HUES6 (cell line): ENCODE data around the gene SPRY1.
A peak's percentile ranks its signal among the peaks of the same experiment; 100 is the strongest.

Source experiments
- H3K27ac ChIP-seq: 2 replicates; pipeline ENCODE4 v1.7.0; 2013; ENCODE audit warnings: low read depth, mild to moderate bottlenecking, low read length, inconsistent platforms
- H3K27me3 ChIP-seq: 2 replicates; pipeline ENCODE4 v1.6.1; 2013; ENCODE audit warnings: low read length; ENCODE audit not compliant: control insufficient read depth, insufficient read depth
- H3K36me3 ChIP-seq: 2 replicates; pipeline ENCODE4 v1.6.1; 2013; ENCODE audit warnings: low read length; ENCODE audit not compliant: control insufficient read depth, insufficient read depth
- H3K4me1 ChIP-seq: 2 replicates; pipeline ENCODE4 v1.6.1; 2013; ENCODE audit warnings: low read length; ENCODE audit not compliant: control insufficient read depth, insufficient read depth
- H3K4me3 ChIP-seq: 2 replicates; pipeline ENCODE4 v1.5.1; 2013; ENCODE audit warnings: low read depth, low read length
- H3K9ac ChIP-seq: one replicate; pipeline ENCODE4 v1.6.1; 2013; ENCODE audit warnings: mild to moderate bottlenecking, low read length
- H3K9me3 ChIP-seq: 2 replicates; pipeline ENCODE4 v1.6.1; 2013; ENCODE audit warnings: low read depth, low read length; ENCODE audit not compliant: control insufficient read depth, insufficient read depth

The SPRY1 gene

DNA sequence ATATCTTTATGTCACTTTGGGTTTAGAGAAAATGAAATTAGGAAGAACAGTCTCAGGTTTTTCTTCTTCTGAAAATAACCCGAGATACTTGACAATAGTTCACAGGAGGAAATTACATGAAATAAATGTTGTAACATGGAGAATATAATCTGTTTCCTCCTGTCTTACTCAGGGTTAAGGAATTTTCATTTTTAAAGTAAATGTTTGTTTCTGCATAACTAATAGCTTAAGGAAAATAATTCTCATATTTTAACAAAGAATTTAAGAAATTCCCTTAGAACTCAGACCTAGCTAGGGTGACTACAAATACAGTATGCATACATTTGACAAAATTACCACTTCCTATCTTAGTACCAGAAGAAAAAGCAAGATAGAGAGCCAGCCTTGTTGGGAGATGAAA lies 17.2 kb upstream of the SPRY1 start:
- no peaks in the 10 kb centered on the region for H3K36me3 ChIP-seq
- H3K9ac ChIP-seq, result peak overlapping the region; percentile 52
- peak overlapping the region; percentile 97 for H3K27ac ChIP-seq
- H3K27me3 ChIP-seq, result no peaks in the 10 kb centered on the region
- peak overlapping the region; percentile 28 for H3K4me3 ChIP-seq
- H3K4me1 ChIP-seq, result peaks cover 45% of the 10 kb centered on the region
- peaks cover 5% of the 10 kb centered on the region; the same call in 1 of the 2 replicates for H3K9me3 ChIP-seq

DNA sequence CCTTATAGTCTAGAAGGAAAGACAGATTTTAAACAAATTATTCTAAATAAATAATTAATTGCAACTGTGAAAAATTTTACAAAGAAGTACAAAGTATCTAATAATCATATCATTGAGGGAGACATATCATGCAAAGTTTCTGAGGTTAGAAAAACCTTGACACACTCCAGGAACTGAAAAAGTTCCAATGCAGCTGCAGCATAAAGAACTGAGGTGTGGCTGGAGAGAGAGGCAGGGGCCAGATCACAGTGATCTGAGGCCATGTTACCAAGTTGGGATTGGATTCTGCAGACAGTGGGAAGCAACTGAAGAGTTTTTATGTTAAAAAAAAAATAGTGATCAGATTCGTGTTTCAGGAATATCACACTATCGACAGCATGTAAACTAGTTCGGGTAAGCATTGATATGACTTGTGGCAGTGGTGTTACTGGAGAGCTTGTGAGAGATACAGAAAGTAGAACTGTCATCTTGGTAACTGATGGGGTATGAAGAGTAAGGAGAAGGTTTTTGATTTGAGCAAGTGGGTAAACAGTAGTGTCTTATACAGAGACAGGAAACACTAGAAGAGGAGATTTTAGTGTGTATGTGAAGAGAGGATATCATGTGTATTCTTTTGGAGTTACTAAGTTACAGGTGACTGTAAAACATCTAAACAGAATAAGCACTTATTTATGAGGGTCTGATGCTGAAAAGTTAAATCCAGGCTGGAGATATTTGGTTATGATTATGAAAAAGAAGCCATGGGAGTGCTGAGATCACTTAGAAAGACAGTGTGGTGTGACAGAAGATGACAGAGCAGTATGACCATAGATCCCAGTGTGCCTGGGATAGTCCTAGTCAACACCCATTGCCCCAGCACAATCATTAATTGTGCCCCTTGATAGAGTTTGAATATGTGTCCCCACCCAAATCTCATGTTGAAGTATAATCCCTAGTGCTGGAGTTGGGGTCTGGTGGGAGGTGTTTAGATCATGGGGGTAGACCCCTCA lies 15.6 kb upstream of the SPRY1 start:
- no peak overlapping the region for H3K9ac ChIP-seq
- peaks cover 3% of the 10 kb centered on the region; the same call in 1 of the 2 replicates for H3K9me3 ChIP-seq
- peaks cover 45% of the 10 kb centered on the region for H3K4me1 ChIP-seq
- no peaks in the 10 kb centered on the region for H3K27me3 ChIP-seq
- H3K4me3 ChIP-seq, result no peak overlapping the region
- 0 out of 2 replicates have a peak overlapping the region, but pooled peaks have one; percentile 34 for H3K27ac ChIP-seq
- no peaks in the 10 kb centered on the region for H3K36me3 ChIP-seq

DNA sequence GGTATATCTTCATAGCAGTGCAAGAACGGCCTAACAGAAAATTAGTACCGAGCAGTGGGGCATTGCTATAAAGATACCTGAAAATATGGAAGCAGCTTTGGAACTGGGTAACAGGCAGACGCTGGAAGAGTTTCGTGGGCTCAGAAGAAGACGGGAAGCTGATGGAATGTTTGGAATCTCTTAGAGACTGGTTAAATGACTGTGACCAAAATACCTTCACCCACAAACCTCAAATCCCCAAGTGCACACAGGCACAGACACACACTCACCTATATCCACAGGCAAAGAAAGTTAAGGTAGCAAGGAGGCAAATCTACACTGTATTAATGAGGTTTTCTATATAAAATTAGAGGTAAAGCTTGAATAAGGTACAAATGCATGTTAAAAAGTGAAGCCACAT lies 14.6 kb upstream of the SPRY1 start:
- H3K9ac ChIP-seq, result no peak overlapping the region
- H3K4me1 ChIP-seq, result peaks cover 45% of the 10 kb centered on the region
- H3K4me3 ChIP-seq, result no peak overlapping the region
- H3K27me3 ChIP-seq, result no peaks in the 10 kb centered on the region
- H3K27ac ChIP-seq, result no peak overlapping the region
- H3K9me3 ChIP-seq, result peaks cover 3% of the 10 kb centered on the region; the same call in 1 of the 2 replicates
- H3K36me3 ChIP-seq, result no peaks in the 10 kb centered on the region

DNA sequence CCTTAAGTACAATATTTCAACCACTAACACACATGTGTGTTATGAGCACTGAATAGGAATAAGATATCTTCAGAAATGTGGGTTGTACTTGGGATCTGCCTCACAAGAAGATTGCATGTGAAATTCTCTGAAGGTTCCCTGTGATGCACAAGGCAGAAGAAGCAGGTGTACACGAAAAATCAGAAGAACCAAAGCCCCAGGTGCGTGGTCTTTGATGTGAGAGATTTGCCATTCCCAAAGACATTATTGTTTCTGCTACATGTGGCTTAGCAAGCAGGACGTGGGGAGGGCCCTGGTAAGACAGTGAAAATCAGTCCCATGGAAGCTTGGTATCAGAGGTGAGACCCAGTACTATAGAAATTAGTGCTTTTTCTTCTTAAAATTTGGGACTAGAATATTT lies 13.0 kb upstream of the SPRY1 start:
- Histone ChIP-seq H3K27ac (no peak overlapping the region), H3K9ac (no peak overlapping the region), H3K36me3 (no peaks in the 10 kb centered on the region), H3K4me3 (no peak overlapping the region), H3K27me3 (no peaks in the 10 kb centered on the region), H3K9me3 (peaks cover 3% of the 10 kb centered on the region; the same call in 1 of the 2 replicates), H3K4me1 (peaks cover 29% of the 10 kb centered on the region)

DNA sequence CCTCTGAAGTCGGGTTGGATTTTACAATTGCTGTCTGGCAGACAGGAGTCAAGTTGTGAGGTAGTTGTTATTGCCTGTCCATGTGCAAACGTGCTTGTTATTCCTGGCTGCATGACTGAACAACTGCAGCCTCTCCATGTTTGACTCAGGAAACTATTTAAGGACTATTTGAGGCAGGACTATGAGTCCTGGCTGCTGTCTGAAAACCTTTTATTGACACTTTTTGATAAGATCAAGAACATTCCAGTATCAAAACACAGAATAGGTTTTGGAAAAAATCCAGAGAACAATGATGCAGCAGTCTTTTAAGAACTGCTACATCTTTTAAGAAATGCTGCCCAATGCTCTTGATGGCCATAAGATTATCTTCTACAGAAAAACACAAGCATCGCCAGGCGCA lies 10.0 kb upstream of the SPRY1 start:
- H3K27ac ChIP-seq, result no peak overlapping the region
- H3K9ac ChIP-seq, result no peak overlapping the region

DNA sequence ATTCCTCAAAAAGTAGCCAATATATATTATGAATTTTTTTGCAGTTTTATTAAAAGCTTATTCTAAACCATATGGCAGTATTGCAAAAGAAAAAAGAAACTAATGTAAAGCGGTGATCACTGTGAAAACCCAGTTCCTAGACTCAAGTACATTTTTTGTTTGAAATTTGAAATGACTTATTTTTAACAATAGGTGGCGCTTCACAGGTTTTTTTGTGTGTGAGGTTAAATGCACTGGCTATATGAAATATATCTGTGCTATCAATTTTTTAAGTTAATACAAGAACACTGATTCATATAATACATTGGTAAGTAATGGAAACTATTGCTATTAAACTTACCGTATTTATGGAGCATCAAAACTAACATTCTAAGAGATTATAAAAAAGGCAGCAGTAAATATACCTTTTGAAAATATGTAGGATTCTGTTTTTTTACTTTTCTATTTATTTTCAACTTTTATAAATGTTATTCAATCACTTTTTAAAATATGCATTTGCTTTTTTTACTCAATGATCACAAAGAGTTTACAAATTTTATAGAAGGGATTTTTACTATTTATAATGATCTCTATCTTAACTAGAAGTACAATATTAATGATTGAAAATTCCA lies 5.6 kb upstream of the SPRY1 start:
- no peak overlapping the region for H3K9ac ChIP-seq
- H3K4me1 ChIP-seq, result peaks cover 7% of the 10 kb centered on the region
- H3K27ac ChIP-seq, result no peak overlapping the region
- no peaks in the 10 kb centered on the region for H3K9me3 ChIP-seq
- no peak overlapping the region for H3K4me3 ChIP-seq
- H3K36me3 ChIP-seq, result no peaks in the 10 kb centered on the region
- no peaks in the 10 kb centered on the region for H3K27me3 ChIP-seq

More for the DNA sequence above, 10.0 kb upstream of the SPRY1 start:
- no peak overlapping the region for H3K4me3 ChIP-seq
- no peaks in the 10 kb centered on the region for H3K27me3 ChIP-seq
- peaks cover 10% of the 10 kb centered on the region for H3K4me1 ChIP-seq
- no peaks in the 10 kb centered on the region for H3K36me3 ChIP-seq
- peaks cover under 1% of the 10 kb centered on the region; the same call in 1 of the 2 replicates for H3K9me3 ChIP-seq

DNA sequence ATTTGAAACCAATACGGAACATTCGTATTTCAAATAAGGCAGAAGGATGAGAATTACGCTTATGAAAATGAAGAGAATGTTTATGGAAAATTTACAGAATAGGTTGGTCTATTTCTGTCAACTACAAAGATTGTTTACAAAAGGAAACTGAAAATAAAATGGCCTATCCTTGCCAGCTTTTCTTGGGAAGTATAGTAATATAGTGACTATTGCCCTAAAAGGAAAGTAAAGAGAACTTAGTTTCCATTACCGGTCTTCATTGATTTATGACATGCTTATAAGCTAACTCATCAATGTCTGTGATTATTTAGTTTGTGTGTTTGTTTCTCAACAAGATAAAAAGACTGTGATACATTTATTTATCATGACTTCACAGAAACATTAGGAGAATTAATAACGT lies 2.9 kb upstream of the SPRY1 start:
- Histone ChIP-seq H3K4me1 (peaks cover 7% of the 10 kb centered on the region; the same call in 1 of the 2 replicates), H3K4me3 (no peak overlapping the region), H3K27me3 (no peaks in the 10 kb centered on the region), H3K27ac (no peak overlapping the region), H3K36me3 (peaks cover 2% of the 10 kb centered on the region; the same call in 1 of the 2 replicates), H3K9me3 (no peaks in the 10 kb centered on the region), H3K9ac (no peak overlapping the region)

DNA sequence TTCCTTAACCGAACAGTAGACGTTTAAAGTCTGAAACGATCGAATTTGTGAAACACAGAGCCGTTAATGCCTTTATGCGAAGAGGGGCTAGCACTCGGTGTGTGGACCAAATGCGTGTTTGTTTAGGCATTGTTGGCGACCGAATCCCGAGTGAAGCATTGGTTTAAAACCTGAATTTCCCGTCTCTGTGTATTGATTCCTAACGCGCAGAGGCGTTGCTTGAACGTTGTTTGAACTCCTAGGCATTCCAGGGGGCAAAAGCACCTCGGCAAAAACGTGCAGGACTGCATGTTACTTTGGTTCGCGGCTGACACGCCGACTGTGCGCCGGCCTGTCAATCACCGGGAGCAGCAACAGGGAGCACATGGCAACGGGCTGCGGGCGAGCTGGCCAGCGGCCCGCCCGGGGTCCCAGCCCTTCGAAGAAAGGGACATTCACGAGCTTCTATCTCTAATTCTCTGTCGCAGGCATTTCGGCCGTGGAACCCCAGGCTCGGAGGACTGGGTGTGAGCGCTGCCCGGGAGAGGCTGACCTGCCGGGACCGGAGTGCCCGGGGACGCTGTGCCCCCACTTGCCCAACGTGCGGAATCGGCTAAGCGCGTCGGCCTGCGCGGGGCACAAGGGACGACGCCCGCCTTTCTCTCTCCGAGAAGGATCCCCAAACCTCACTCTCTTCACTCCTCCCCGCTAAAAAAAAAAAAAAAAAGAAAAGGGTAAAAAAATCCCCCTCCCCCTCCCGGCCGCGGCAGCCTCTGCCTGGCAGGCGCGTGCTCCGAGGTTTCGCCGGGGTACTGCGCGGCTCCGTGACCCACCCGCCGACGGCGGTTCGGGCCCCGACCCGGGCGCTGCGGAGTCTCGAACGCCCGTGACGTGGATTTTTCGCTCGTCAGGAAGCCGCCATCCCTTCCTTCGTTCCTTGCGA lies 810 bp downstream of the SPRY1 start:
- no peaks in the 10 kb centered on the region for H3K9me3 ChIP-seq

DNA sequence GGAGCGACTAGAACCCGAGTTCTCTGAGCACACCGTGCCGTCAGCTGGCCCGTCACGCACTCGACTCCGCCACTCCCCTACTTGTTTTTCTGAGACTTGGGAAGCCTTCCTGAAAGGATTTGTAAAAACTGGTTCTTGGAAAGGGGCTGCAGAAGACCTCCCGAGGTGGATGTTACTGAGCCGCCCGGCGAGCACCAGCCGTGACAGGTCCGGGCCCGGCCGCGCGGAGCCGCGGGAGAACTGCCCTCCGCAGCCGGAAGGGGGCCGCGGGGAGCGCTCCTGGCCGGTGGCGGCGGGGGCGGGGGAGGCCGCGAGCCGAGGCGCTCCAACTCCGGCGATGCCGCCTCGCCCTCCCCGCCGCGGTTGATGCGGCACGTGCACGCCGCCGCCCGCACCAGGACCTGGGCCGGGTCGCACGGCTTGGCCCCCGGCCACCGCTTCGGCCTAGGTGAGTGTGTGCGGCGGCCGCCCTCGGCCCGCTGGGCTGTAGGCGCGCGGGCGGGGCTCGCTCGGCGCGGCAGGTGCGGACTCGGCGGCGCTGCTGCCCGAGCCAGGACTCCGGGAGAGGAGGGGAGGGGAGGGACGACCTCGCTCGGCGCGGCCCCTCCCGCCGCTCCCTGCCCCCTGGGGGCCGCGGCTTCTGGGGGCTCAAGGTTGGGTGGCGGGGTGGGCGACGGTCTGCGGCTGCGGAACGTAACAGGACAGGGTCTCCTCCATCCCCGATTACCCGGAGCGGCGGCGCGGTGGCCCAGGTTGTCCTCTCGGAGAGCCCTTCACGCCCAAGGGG lies 1.7 kb downstream of the SPRY1 start:
- H3K27me3 ChIP-seq, result no peaks in the 10 kb centered on the region
- H3K27ac ChIP-seq, result peak overlapping the region; percentile 80; the same call in 1 of the 2 replicates
- H3K4me3 ChIP-seq, result peak overlapping the region; percentile 83
- no peaks in the 10 kb centered on the region for H3K9me3 ChIP-seq
- H3K4me1 ChIP-seq, result peaks cover 12% of the 10 kb centered on the region
- H3K36me3 ChIP-seq, result peaks cover 37% of the 10 kb centered on the region
- peak overlapping the region; percentile 93 for H3K9ac ChIP-seq

More for the DNA sequence above, 810 bp downstream of the SPRY1 start:
- H3K27me3 ChIP-seq, result no peaks in the 10 kb centered on the region
- peaks cover 28% of the 10 kb centered on the region for H3K36me3 ChIP-seq
- H3K4me1 ChIP-seq, result peaks cover 9% of the 10 kb centered on the region
- peak overlapping the region; percentile 83 for H3K4me3 ChIP-seq
- peak overlapping the region; percentile 93 for H3K9ac ChIP-seq
- H3K27ac ChIP-seq, result peak overlapping the region; percentile 65; the same call in 1 of the 2 replicates
